RWPE1 (cell line): ENCODE results near the gene CRCP.

Experiments
- CTCF ChIA-PET: fragments of 350-600 bp; sonication (Branson Sonifier 250); formaldehyde crosslinking; extraction: SDS; loops from one replicate; lab custom pipeline; 2021; lab: Yijun Ruan, JAX
- POLR2A ChIA-PET: fragments of 400-600 bp; formaldehyde crosslinking; extraction: SDS; loops from one replicate; lab custom pipeline; 2020; ENCODE audit warnings: antibody characterized with exemption; ENCODE audit not compliant: low non-redundant PET; lab: Yijun Ruan, JAX
- DNase-seq: peaks from one replicate; pipeline ENCODE4 v3.0.0; 2012; ENCODE audit warnings: low spot score
- H3K27ac ChIP-seq: fragments of 450-650 bp; 2 replicates; pipeline ENCODE4 v1.5.1; 2017
- TF ChIP-seq, protein P1 (sequence below): fragments of 450-650 bp; conservative IDR thresholded peaks from 2 replicates; pipeline ENCODE4 v1.5.1; 2017; ENCODE audit warnings: low read depth, mild to moderate bottlenecking

The CRCP gene

DNA sequence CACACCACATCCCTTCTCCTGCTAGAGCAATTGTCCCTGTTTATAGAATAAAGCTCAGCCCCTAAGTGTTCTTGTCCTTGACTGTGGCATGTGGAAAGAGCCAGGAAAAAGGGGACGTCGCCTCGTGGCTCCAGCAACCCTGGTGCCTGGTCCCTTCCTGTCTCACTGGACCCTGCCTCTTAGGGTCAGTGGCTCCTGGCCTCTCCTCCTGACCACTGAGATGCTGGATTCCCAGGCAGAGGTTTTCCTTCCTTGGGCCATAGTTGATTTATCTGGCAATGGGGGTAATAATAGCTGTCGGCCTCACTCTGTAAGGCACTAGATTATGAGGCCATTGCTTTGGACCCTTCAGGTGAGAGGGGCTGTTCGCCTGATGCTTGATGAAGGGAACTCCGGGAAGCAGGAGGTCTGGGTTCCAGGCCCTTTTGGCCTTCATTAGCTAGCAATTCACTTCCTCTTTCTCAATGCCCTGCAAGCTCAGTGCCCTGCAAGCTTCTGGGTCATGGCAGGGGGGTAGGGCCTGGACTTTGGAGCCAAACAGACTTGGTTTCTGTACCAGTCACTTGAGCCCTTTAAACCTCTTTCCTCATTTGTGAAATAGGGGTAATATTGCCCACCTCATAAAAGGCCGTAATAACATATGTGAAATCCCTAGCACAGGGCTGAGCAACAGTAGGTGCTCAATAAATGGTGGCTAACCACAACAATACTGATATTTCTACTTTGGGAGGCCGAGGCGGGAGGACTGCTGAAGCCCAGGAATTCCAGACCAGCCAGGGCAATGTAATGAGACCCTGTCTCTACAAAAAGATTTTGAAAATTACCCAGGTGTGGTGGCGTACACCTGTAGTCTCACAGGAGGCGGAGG is 38.0 kb upstream of the CRCP start:
- POLR2A ChIA-PET: no interaction called here
- TF ChIP-seq, protein P1, sequence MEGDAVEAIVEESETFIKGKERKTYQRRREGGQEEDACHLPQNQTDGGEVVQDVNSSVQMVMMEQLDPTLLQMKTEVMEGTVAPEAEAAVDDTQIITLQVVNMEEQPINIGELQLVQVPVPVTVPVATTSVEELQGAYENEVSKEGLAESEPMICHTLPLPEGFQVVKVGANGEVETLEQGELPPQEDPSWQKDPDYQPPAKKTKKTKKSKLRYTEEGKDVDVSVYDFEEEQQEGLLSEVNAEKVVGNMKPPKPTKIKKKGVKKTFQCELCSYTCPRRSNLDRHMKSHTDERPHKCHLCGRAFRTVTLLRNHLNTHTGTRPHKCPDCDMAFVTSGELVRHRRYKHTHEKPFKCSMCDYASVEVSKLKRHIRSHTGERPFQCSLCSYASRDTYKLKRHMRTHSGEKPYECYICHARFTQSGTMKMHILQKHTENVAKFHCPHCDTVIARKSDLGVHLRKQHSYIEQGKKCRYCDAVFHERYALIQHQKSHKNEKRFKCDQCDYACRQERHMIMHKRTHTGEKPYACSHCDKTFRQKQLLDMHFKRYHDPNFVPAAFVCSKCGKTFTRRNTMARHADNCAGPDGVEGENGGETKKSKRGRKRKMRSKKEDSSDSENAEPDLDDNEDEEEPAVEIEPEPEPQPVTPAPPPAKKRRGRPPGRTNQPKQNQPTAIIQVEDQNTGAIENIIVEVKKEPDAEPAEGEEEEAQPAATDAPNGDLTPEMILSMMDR: no peak
- H3K27ac ChIP-seq: peak overlapping the region; percentile 59
- DNase-seq: no peak
- CTCF ChIA-PET: interaction anchor here (0.6 to 1.8 kb wide), 2 partner anchors 46 to 177 kb away, joined by 3 to 5 read pairs; no protein-coding TSS in a partner anchor

DNA sequence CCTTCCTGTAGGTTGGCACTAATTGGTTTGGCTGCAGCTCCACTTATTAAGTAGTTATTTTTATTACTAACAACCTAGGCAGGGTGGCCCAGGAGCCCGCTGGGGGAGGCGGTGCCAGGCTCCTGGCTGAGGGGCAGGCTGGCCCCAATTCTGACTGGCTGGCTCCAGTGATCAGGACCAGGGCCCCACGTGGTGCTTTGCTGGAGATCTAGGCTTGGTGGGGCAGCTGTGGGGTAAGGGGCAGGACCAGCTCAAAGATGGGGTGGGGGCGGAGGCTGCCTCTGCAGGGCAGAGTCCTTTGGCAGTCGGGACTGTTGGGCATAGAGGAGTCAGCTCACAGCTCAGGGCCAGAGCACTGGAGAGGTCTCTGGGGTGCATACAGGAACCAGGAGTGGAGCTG is 36.6 kb upstream of the CRCP start:
- POLR2A ChIA-PET: interaction anchor here (0.9 kb wide), 1 partner anchor 17 kb away, joined by 3 read pairs; no protein-coding TSS in a partner anchor
- peak overlapping the region; percentile 29 for H3K27ac ChIP-seq
- TF ChIP-seq, protein P1: no peak
- CTCF ChIA-PET: no interaction called here
- no peak for DNase-seq

DNA sequence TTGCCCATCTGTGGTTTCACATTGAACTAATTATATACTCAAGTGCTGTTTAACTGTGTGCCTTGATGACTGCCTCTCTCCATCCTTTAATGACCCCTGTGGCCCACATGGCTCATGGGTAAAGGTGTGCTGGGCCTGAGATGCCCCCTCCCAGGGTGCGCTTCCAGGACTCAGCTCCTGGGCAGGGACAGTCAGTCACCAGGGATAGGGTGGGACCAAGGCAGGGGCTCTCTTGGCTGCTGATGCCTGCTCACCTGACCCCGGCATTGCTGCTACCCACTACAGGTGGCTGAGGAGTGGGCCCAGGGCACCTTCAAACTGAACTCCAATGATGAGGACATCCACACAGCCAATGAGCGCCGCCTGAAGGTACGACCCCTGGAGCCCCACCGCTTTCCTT is 32.6 kb upstream of the CRCP start:
- DNase-seq: no peak
- ChIA-PET POLR2A (no interaction called here), CTCF (no interaction called here)
- H3K27ac ChIP-seq: no peak overlapping the region
- TF ChIP-seq, protein P1: no peak

DNA sequence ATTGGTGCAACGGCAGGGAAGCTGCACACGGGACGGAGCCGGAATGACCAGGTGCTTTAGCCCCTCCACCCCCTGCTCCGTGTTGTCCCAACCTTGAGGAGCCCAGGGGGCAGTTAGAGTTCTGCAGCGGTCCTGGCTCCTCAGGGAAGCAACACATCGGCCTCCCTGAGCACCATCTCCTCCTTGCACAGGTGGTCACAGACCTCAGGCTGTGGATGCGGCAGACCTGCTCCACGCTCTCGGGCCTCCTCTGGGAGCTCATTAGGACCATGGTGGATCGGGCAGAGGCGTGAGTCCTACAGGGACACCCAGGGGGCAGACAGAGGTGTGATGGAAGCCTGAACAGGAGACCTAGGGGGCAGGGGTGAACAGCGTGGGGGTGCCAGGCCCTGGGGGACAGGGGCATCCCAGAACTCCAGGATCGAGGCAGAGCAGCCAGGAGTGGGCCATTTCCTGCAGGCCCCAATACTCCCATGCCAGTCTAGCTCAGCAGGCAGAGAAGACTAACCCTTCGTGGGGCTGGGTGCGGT is 31.7 kb upstream of the CRCP start:
- ChIA-PET CTCF (no interaction called here), POLR2A (no interaction called here)
- DNase-seq: no peak
- H3K27ac ChIP-seq: no peak overlapping the region
- TF ChIP-seq, protein P1: no peak

DNA sequence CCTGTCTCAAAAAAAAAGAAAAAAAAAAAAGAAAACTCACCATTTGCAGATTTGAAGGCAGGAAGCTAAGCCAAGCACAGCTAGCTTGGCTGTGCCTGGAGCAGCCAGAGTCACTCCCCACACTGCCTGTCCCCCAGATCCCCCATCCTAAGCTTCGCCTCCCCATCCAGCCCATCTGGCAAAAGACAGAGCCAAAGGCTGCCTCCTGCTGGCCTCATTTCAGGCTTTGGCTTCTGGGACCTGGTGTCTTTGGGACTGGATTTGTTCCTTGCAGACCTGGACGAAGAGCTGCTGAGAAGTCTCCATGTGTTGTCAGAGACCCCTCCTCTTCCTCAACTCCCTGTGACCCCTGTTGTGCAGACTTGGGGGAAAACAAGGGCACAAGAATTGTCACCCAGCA is 31.0 kb upstream of the CRCP start:
- ChIA-PET POLR2A (no interaction called here), CTCF (interaction anchor here (0.8 kb wide), 1 partner anchor 12 kb away, joined by 3 read pairs; no protein-coding TSS in a partner anchor)
- no peak overlapping the region for H3K27ac ChIP-seq
- TF ChIP-seq, protein P1: no peak
- no peak for DNase-seq

DNA sequence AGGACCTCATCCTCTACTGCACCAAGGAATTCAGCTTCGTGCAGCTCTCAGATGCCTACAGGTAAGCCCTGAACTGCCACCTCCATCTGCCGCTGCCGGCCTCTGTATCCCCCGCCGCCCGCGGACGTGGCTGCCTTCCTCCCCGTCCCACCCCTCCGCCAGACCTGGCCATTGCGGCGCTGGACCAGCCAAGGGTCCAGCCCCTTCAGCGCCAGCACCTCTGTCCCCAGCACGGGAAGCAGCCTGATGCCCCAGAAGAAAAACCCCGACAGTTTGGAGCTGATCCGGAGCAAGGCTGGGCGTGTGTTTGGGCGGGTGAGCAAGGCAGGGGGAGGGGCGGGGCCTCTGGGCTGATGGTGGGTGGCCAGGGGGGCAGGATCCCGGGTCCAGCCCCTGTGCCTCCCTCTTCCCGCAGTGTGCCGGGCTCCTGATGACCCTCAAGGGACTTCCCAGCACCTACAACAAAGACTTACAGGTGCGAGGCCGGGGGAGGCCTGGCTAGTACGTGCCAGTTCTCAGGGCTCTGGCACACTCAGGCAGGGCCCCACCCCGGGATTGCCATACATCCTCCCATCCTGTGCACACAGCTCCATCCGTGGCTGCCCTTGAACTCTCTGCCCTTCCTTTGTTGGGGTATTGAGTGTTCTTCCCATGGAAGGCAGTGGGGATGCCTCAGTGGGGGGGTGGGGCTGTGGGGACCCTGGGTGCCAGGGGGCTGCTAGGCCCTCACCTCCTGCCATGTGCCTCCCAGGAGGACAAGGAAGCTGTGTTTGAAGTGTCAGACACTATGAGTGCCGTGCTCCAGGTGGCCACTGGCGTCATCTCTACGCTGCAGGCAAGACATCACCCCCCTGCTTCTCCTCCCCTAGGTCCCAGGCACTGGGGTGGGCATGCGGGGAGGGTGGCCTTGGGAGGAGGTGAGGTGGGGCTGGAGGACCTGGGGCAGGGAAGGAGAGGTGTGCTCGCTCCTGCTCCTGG is 25.5 kb upstream of the CRCP start:
- POLR2A ChIA-PET: no interaction called here

More for the DNA sequence above, 25.5 kb upstream of the CRCP start:
- CTCF ChIA-PET: no interaction called here
- H3K27ac ChIP-seq: peak overlapping the region; percentile 9
- TF ChIP-seq, protein P1: no peak
- DNase-seq: no peak
